Stimulated activated CD4-positive, alpha-beta T cell treated with anti-CD3 and anti-CD28 coated beads, Interleukin-12 subunit alpha, Interleukin-12 subunit beta, amount 100 ng/mL, for 24 hours (primary cell): ENCODE results near the gene CABCOCO1.

Source experiments
- DNase-seq, 2 experiments: peaks; one replicate each; pipeline ENCODE4 v3.0.0-alpha.2; 2020; ENCODE audit warnings: low read depth in 2 of 2

Gene CABCOCO1, protein sequence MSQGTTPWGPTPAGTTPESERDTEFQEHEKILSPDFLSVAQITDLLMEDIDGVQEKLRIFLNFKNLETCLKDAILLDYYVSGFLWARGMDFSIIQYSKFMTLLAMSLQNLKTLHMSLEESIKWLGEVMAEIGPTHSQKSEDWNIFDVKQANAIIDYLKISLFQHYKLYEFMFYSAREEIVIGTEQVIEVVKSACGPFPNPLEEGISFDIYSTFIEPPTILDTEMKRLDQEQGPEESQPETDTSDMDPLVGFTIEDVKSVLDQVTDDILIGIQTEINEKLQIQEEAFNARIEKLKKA

DNA sequence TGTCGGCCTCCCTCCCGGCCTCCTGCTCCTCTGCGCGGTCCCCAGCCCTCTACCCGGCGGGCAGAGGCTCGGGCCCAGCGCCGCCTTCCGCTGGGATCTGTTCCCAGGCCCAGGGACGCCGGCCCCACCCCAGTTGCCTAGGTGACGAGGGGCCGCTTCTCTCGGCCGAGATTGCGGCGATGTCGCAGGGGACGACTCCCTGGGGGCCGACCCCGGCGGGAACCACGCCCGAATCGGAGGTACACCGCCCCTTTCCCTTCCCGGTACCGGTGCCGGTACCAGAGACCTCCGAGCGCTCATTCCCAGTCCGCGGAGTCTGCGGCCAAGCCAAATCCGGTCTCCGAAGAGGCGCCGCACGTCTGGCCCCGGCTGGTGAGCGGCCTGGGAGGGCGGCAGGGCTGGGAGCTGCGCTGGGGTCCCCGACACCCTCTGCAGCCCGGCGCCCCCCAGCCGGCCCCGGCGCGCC is at the start of gene CABCOCO1:
Gene CABCOCO1 (plus strand): TSS at position 136 of the 466 bp plus-strand sequence. CDS start 44 bp downstream, at position 180.
- no peak for DNase-seq

DNA sequence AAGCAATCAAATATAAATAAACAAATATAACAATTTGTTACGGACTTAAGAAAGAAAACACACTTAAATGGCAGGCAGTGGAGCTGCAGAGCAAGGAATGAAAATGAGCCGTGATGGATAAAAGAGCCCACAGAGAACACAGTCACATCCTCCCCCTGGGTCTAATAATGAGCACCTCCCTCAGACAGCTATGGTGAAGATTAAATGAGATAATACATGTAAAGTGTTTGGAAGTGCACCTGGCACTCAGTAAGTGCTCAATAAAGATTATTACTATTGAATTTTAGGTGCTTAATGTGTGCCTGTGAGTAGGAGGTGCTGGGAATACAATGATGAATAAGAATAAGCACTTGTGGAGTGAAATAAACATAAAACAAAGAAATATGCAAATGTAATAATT is 49.1 kb upstream of the CABCOCO1 start:
- DNase-seq, result no peak

DNA sequence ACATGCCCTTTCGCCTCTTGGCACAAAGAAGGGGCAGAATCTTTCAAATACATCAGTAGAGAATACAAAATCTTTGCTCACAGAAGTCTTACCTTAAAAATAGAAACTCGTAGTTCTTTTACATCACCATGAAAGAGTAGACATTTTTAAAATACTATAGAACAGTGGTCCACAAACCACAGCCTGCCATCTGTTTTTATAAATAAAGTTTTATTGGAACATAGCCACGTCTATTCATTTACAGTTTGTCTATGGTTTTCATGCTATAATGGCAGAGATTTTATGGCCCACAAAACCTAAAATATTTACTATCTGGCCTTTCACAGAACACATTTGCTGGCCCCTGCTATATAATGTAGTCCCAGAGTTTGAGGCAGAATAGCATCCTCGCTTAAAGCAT is 46.1 kb upstream of the CABCOCO1 start:
- no peak for DNase-seq

DNA sequence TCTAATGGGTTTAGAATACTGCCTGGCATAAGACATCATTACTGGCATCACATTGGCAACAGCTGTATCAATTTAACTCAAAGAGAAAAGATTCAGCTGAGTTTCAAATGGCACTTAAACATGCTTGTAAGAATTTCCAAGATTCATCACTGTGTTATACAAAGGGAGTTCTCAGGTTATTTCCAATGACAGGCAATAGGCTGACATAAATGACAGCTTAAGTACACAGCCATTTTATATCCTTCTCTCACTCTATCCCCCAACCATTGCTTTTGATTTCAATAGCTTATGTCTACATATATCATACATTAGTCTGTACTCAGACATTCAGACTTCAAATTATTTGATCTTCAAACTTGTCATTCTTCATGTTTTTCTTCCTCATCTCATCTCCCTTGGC is 45.5 kb upstream of the CABCOCO1 start:
- DNase-seq, result no peak

DNA sequence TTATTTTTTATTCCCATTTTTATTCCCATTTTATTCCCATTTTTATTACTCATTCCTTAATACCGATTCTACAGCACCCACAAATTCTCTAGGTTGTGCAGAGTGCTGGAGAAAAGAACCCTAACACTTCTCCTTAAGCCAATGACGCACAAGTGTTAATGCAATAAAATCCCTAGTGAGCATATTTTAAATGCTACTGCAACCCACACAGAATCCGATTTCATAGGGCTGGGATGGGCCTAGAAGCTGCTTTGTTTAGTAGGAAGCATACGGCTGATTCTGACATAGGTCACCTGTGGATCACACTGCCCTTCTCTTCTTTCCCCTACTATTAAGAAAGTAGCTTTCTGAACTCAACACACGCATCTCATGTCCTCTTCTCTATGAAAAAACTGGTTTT is 45.1 kb upstream of the CABCOCO1 start:
- no peak for DNase-seq

DNA sequence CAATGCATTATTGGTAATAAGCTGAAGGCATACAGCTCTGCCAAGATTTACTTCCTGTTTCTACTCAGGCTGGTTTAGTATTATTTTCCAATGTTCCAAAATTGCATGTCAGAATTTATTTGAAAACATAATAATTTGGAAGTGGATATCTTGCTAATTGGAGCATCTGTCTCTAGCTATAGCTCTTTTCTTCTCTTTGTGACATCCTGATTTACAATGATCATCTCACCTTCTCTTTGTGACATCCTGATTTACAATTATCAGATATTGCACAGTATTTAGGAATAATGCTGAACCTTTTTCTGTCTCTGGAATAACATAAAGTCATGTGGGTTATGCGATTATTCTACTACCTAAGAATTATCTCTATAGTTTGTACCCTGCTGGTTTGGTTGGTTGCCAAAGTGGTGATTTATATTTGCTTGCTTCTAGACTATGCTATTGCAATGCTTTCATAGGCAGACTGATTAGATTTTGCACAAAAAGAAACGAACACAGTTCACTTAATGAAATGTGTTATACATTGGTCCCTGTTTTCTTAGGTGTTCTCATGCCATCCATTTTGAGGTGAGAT is 44.3 kb upstream of the CABCOCO1 start:
- no peak for DNase-seq

DNA sequence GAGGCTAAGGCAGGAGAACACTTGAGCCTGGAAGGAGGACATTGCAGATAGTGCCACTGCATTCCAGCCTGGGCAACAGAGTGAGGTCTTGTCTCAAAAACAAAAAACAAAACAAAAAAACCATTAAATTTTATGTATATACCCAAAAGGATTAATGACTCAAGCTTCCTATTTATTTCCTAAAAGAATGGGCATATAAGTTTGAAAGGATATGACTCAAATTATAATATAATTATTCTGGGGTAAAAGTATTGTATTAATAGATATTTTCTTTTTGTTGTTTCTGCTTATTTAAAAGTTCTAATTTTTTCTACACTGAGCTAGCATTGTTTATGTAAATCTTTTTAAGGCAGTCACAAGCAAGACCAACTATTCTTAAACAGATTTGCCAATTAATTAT is 42.2 kb upstream of the CABCOCO1 start:
- no peak for DNase-seq

DNA sequence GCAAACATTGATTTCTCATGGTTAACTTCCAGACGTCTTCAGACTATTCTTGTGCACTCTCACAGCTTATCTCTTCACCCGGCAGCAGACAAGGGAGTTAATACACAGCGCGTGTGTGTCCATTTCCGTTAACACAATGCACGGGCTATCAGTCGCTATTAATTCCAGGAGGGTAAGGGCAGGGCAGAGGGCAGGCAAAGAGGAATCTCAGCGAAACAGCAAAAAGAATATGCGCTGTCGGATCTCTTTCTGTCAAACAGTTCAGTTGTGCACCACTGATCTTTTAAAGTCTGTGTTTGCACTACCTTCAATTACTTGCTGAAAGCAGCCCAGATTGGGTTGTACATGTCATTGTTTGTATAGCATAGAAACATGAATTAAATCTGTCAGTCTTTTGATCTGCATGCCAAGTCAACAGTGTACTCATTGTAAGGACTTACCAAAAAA is 41.1 kb upstream of the CABCOCO1 start:
- no peak for DNase-seq

DNA sequence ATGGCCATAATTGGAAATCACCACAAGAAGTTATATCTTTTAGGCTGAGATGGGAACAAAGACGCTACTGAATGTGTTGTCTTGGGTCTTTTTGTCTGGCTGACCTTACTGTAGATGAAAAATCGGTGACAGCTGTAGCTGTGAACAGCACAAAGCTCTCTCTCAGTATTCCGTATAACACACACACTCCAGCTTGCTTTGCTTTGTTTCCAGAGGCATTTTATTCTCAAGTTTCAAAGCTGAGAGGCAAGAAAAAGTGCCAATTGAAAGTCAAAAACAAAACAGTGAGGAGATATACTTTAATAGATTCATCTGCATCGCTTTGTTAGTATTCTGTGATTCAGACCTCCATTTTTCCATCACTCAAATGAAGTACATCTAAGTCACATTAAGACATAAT is 39.6 kb upstream of the CABCOCO1 start:
- DNase-seq, result no peak

DNA sequence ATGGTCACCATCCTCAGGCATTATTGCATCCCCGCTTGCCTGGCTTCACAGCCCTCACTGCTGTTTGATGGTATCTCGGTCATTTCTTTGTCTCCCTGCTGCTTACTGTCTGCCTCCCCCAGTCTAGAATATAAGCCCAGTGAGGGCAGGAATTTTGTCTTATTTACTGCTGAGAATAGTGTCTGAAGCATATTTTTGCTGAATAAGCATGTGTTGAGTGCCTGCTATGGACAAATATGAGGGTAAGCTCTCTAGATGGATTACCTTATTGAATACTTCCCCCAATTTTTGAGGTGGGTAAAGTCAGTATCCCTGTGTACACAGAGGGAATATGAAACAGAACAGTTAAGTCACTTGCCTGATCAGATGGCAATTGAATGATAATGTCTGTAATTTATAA is 36.5 kb upstream of the CABCOCO1 start:
- no peak for DNase-seq

DNA sequence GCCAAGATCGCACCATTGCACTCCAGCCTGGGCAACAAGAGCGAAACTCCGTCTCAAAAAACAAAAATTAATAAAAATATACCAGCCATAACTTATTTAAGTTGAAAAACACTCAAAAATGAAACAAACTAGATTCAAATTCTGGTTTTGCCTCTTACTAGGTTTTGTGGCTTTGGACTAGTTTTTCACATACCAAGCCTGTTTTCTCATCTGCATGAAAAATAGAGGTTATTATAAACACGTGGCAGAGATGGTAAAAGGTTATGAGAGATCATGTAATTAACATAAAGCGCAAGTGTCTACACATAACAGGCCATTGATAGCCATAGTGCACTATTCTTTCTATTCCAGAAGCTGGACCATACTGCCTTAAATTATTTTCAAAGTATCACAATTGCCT is 35.5 kb upstream of the CABCOCO1 start:
- DNase-seq, result no peak

DNA sequence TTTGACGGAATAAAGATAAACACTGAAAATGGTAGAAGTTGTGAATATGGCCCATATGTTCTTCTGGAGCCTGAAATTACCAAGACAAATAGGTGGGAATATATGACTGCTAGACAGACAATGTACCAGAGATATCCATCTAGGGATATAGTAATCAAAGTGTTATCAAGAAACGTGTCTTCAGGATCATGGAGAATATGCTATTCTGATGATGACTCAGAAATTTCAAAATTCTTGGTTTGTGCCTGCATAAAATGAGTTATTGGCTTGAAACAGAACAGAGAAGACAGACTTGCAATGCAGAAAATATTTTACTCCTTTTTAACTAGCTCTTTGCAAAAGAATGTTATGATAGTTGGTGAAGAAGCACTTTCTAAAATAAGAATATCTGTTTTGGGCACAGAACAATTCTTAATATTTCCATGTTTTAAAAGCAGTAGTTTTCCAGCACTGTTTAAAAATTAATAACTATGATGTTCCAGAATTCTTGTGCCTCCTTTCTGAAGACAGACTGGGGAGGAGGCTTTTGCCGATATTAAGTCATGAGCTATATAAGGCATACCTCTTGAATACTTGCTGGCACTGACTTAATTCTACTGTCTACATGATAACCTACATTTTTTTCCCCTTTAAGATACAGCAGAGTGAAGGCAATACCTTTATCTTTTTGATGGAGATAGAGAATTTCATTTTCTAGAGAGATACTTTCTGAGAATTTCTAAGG is 34.4 kb upstream of the CABCOCO1 start:
- no peak for DNase-seq

DNA sequence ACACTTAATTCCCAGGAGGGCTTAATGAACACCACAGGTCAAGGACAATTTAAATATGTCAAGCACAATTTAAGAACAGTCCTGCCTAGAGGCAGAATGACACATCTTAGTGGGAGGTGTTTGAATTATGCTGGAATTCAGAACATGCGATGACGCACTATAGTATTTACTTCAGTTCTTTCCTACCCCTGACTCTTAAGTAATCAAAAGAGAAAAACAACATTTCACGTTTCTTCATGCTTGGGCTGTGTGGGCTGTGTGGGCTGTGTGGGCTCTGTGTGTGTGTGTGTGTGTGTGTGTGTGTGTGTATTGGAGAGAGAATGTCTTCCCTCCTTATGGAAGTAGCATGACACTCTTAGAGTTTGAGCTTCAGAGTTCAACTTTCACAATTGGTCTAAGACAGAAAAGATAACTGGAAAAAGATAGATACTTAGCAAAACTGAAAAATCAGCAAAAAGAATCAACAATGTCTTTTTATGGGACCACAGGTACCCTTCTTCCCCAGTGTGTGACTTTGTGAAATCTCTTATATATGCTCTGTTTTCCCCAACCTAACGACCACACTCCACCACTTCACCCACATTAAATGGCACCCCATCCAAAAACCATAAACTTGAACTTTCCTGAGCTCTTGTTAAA is 33.7 kb upstream of the CABCOCO1 start:
- DNase-seq, result no peak

DNA sequence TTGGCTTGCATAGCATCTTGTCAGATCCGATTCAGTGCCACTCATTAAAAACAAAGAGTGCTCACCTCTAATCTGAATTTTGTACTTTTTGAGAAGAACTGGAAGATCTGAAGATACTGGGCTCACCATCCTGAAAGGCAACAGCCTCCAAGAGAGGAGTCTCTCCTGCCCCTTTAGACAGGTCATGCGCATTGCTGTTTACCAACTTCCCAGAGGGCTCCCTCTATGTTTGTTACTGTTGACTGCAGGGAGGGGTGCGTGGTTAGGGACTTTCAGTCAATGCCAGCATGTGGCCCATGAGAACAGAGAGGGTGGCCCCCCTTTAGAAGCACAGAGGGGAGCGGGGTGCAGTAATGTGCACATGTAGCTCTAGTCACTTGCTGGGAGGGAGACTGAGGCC is 33.2 kb upstream of the CABCOCO1 start:
- DNase-seq, result no peak

DNA sequence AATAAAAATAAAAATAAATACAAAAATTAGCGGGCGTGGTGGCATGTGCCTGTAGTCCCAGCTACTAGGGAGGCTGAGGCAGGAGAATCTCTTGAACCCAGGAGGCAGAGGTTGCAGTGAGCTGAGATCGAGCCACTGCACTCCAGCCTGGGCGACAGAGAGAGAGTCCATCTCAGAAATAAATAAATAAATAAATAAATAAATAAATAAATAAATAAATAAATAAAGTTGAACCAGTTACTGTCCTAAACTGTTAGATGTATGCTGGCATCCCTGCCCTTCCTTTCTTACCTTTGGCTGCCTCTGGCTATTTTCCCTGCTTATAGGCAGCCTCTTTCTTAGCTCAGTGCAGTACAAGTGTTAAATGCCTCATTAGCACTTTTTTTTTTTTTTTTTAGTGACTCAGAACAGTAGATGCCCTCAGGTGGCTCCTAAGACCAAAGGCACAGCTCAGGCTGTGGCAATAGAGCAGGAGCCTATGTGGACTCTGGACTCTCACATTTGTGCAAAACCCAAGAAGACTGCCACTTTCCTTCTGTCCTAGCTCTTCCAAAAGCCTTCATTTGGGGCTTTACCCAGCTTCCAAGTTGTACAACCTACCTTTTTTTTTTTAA is 30.6 kb upstream of the CABCOCO1 start:
- no peak for DNase-seq

DNA sequence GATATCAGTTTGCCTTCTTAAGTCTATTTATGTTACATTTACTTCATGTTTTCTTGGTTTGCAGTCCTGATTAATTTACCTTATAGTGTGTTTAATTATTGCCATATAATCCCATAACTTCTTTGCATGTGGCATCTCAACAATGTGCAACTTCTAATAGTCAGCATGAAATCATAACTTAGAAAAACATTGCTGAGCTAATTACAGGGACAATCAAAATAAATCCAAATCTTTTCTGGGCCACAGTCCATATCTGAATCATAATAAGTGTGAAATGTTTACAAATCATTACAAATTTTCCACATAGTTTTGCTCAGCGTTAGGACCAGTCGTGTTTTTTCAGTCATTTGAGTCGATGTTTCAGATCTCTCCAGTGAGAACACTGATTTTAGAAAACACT is 29.1 kb upstream of the CABCOCO1 start:
- DNase-seq, result no peak

DNA sequence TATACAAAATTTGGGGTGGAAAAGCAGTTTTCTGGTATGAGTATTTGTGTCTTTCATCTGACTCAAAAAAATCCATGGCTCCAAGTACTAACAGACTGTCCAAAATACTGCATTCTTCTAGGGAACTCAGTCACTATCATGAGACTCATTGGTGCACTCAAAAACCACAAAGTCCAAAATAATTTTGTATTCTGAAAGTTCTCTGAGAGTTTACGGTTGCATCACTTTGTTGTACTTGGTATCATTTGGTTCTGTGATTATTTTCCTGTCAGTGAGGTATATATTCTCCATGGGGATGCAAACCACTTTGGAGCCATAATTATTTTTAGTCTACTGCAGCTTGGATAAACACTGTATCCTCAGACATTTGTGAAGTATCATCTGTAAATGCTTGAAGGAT is 28.0 kb upstream of the CABCOCO1 start:
- no peak for DNase-seq

DNA sequence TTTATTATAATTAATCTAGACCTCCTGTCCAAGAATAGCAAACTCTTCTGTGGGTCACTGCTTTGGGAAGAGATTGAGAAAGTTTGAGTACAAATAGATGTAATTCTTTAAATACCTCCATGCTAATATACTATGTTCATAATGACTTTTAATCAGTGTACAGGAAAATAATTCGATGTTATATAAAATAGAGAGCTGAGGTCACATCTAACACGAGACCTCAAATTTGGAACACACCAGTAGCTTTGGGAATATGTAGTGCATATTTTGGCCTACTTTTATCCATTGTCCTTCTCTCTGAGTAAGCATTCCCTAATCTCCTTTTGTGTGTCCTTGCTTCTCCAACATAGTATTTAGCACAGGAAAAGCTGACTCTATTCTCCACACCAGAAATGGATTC is 27.3 kb upstream of the CABCOCO1 start:
- no peak for DNase-seq

DNA sequence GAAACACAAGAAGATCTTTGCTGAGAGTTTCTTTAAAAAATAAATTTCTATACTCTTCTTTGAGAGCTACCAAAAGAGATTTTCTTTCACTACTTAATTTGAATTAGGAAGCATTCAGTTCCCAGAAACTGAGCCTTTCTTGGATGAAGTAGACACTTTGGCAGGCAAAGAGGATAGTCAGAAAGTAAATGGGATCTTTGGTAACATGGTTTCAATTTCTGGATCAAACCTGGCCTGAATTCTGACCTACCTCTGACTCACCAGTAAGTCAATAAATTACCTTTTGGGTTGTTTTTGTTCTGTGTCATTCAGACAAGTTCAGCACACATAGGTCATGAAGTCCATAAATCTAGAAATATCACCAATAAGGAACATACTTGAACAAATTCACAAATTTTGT is 26.8 kb upstream of the CABCOCO1 start:
- no peak for DNase-seq

DNA sequence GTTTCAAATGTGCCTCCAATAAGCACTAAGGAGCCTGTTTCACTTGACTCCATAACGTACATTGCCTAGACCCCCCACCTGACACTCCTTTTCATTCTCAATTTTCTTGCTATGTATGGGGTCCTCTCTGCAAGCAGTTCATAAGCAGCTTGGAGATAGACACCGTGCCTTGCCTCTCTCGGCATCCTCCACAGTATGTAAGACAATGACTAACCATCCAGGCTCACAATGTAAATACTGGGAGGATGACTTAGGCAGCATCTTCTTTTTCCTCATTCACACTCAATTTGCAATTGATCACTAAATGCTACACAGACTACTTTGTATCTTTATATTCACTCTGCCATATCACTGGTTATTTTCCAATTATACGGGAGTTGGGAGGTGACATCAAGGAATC is 22.8 kb upstream of the CABCOCO1 start:
- DNase-seq, result no peak

DNA sequence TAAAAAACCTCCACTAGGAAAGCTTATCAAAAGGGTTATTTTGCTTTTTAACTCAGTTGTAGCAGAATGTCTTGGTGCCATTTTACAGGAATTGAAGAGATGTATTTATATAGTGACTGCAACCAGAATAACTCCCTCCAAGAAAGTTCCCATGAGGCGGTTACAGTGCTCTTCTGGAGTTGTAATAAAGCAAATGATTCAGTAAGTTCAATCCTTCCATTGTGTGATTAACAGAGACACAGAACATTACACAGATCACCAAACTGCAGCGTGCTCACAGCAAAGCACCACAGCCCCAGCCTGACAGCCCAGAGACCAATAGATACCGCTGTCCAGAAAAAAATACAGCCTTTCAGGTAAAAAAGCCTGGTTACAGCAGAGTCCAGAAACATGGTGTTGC is 21.9 kb upstream of the CABCOCO1 start:
- no peak for DNase-seq

DNA sequence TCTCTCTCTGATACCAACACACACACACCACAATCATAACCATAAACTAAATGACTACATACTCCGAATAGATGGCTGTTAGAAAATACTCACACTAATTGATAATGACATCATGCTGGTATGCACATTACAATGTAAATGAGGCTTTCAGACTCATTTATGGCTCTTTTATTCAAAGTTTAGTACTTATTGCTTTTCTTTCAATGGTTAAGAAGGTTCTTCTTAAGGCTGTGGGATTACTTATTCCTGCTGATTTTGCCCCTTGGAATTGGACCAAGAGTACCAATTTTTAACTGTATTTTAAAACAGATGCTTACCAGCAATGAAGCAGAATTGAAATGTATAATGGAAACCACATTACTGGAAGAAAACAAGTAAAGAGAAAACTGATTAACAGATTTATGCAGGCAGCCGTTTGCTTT is 20.6 kb upstream of the CABCOCO1 start:
- DNase-seq, result no peak
